Heart right ventricle (tissue), 16 donors: ENCODE measurements around the gene CHRNG. TPM values are rescaled to one million over a fixed set of nuclear protein-coding genes. Genes with fewer than 3 reads are reported as not detected.

Source experiments
- ATAC-seq, 8 donors: fragments of 200-7000 bp; cut with Tn5 transposase; one replicate each; pipeline ENCODE4 v1.9.1; 2020; ENCODE audit warnings: mild to moderate bottlenecking in 8 of 8, moderate library complexity in 8 of 8, moderate number of reproducible peaks in 1 of 8
- DNase-seq, 2 donors: peaks; one replicate each; pipeline ENCODE4 v3.0.0-alpha.2; 2020
- H3K27ac ChIP-seq, 10 donors: fragments of 200-600 bp; sonication (generic) in 2 of 10; one replicate each; pipeline versions ENCODE4 v1.5.0 to v1.8.0; 2020 to 2022; ENCODE audit warnings: mild to moderate bottlenecking in 3 of 10
- H3K27me3 ChIP-seq, 7 donors: fragments of 200-600 bp; one replicate each; pipeline ENCODE4 v1.8.0; 2021 to 2022; ENCODE audit warnings: mild to moderate bottlenecking in 2 of 7
- H3K36me3 ChIP-seq, 9 donors: fragments of 200-600 bp; sonication (generic) in 1 of 9; one replicate each; pipeline versions ENCODE4 v1.5.0 to v1.8.0; 2020 to 2022; ENCODE audit warnings: mild to moderate bottlenecking in 2 of 9
- H3K4me1 ChIP-seq, 9 donors: fragments of 200-600 bp; sonication (generic) in 1 of 9; one replicate each; pipeline versions ENCODE4 v1.5.0 to v1.8.0; 2020 to 2022; ENCODE audit warnings: mild to moderate bottlenecking in 4 of 9
- H3K4me3 ChIP-seq, 10 donors: fragments of 200-600 bp; sonication (generic) in 2 of 10; one replicate each; pipeline versions ENCODE4 v1.5.0 to v1.8.0; 2020 to 2022; ENCODE audit warnings: mild to moderate bottlenecking in 7 of 10, moderate library complexity in 2 of 10
- H3K9me3 ChIP-seq, 11 donors: fragments of 200-600 bp in 10 of 11; sonication (generic) in 2 of 11; one replicate each; pipeline versions ENCODE4 v1.5.0 to v1.8.0; 2013 to 2022; ENCODE audit warnings: mild to moderate bottlenecking in 2 of 11, control low read depth in 1 of 11, moderate library complexity in 1 of 11
- CTCF ChIP-seq, 9 donors: fragments of 200-600 bp; sonication (generic) in 2 of 9; IDR thresholded peaks; one replicate each; pipeline versions ENCODE4 v1.5.0 to v1.8.0; 2021 to 2022; ENCODE audit warnings: antibody characterized with exemption in 9 of 9, mild to moderate bottlenecking in 5 of 9, moderate library complexity in 1 of 9
- WGBS, 2 donors: extraction: QIAGEN DNeasy Blood & Tissue Kit; methylation state at CpG; one replicate each; pipeline ENCODE4 v1.1.7; 2013; ENCODE audit warnings: inconsistent platforms in 1 of 2; 5-methylcytosine and 5-hydroxymethylcytosine counted together
- intact Hi-C, 10 donors: fragments of 100-400 bp; cut with DNase I; formaldehyde crosslinking; loops; one replicate each; pipeline versions ENCODE4 v1.11.1 to v1.14.2; 2022
- polyA plus RNA-seq, 2 donors: library from polyadenylated mRNA; stranded (reverse); fragments of 200-250 nt; gene quantifications; one replicate each; pipeline ENCODE4 v1.2.3, GENCODE V29; 2013
- total RNA-seq, 10 donors: library from RNA; stranded (reverse); fragmentation: NEBNext Ultra II Directional in 3 of 10; extraction: Animal tissue kit (Norgen Biotek cat#: 25700) in 3 of 10; gene quantifications; one replicate each; pipeline versions ENCODE4 v1.2.1 to v1.2.4, GENCODE V29; 2021 to 2023
- donor health status: Arrhythmogenic right ventricular cardiomyopathy.
- donor health status: ischemic (EF 13 %, LVEDD 7.1; RV severe dilation, severe dysfunction).
- donor health status: healthy with polysubstance abuse.
- donor health status: DM: no; HTN: yes; CAD: no.
- donor health status: DM: no; HTN: no; CAD: no.
- donor health status: ischemic (EF 25% LVEDD 6.9; RV normal size, moderate dysfunction).
- donor health status: ischemic (EF 25% LVEDD 5.7; RV mildly dilated, moderate dysfunction).
- donor health status: healthy.
- donor health status: DM: yes; HTN: yes; CAD: no.
- donor health status: Ischemic cardiomyopathy.
- donor health status: ischemic (EF 35%, LVEDD 5.7; RV mildly dilated, moderate dysfunction).
- donor health status: nonischemic (EF 11% LVEDD 7.7; RV severe dilation, severe dysfunction).
- donor health status: DM: yes; HTN: yes; CAD: no.
- donor health status: PGD.
- donor health status: ischemic (EF 29% LVEDD 5.4; RV normal size, mild dysfunction).
- donor health status: nonischemic (EF 23%, LVEDD 6.1; RV moderate dilation, normal function).

CHRNG gene
- total and polyA plus RNA-seq, 12 donors = not detected

- Histone ChIP-seq H3K9me3 (no peaks in the 10 kb centered on the region), H3K36me3 (no peaks in the 10 kb centered on the region), H3K4me3 (no peak overlapping the region), H3K27me3 (peaks cover 0 to 56% (median 31%) of the 10 kb centered on the region in 7 donors), H3K27ac (no peak overlapping the region), H3K4me1 (peaks cover 0 to 3% (median 0%) of the 10 kb centered on the region in 9 donors)
- 89 to 92% methylated on average over 7 of the region's 7 CpGs for WGBS, 2 donors
- no peak for TF ChIP-seq CTCF (IDR thresholded peaks at IDR 0.05)
- DNase-seq = no peak
- intact Hi-C loops = no loop called here
- no peak for ATAC-seq
Observed at GRCh38 chr2:232515639-232516038, 23.9 kb upstream of the CHRNG start.

- H3K9me3 ChIP-seq = no peaks in the 10 kb centered on the region
- H3K4me1 ChIP-seq = peaks cover 0 to 3% (median 0%) of the 10 kb centered on the region in 9 donors
- DNase-seq (no peak), ATAC-seq (no peak)
- no peak for TF ChIP-seq CTCF (IDR thresholded peaks at IDR 0.05)
- H3K27me3 ChIP-seq = peaks cover under 1 to 65% (median 40%) of the 10 kb centered on the region in 7 donors
- H3K27ac ChIP-seq = no peak overlapping the region
- 86 to 92% methylated on average over 3 of the region's 3 CpGs for WGBS, 2 donors
- H3K4me3 ChIP-seq = no peak overlapping the region
- H3K36me3 ChIP-seq = no peaks in the 10 kb centered on the region
- intact Hi-C loops = no loop called here
Observed at GRCh38 chr2:232516551-232516950, 22.9 kb upstream of the CHRNG start.

- no peak for TF ChIP-seq CTCF (IDR thresholded peaks at IDR 0.05)
- Histone ChIP-seq H3K36me3 (no peaks in the 10 kb centered on the region), H3K4me3 (no peak overlapping the region), H3K9me3 (no peaks in the 10 kb centered on the region), H3K27ac (no peak overlapping the region), H3K4me1 (peaks cover 0 to 22% (median 18%) of the 10 kb centered on the region in 9 donors), H3K27me3 (peaks cover 20 to 69% (median 63%) of the 10 kb centered on the region in 7 donors)
- intact Hi-C loops = loop anchor here in 1 of 10 donors (2.0 kb wide), 1 partner anchor 72 kb away; no protein-coding TSS in a partner anchor
- no peak for DNase-seq
- WGBS, 2 donors = 62 to 65% methylated on average over 6 of the region's 6 CpGs
- ATAC-seq = no peak
Observed at GRCh38 chr2:232518844-232519243, 20.6 kb upstream of the CHRNG start.

- Histone ChIP-seq H3K27ac (no peak within 1 kb of the TSS), H3K36me3 (no peaks in the 10 kb centered on the region), H3K9me3 (no peaks in the 10 kb centered on the region), H3K4me1 (peaks cover 0 to 30% (median 26%) of the 10 kb centered on the region in 9 donors), H3K27me3 (peaks cover 20 to 72% (median 65%) of the 10 kb centered on the region in 7 donors), H3K4me3 (no peak within 1 kb of the TSS)
- DNase-seq = no peak
- intact Hi-C loops = loop anchor here (2.0 to 10.0 kb wide), 7 partner anchors 73 to 615 kb away; no protein-coding TSS in a partner anchor
- TF ChIP-seq CTCF (IDR thresholded peaks at IDR 0.05) = no peak
- ATAC-seq = no peak
- 55 to 57% methylated on average over 19 of the region's 19 CpGs for WGBS, 2 donors
Observed at GRCh38 chr2:232519581-232520438, 19.7 kb upstream of the CHRNG start, which contains the start of gene PRSS56. TSS of gene PRSS56 (plus strand) at chr2:232520388. CDS start at chr2:232520599, 211 bp downstream.
